PC-9 (cell line): ENCODE results near the gene COL23A1. TPM values are rescaled to one million over a fixed set of nuclear protein-coding genes. Genes with fewer than 3 reads are reported as not detected.

ENCODE experiments used
- BruUV-seq: library from RNA; stranded (reverse); fragments of 400-500 nt; replicated peaks from 2 replicates; lab custom pipeline; 2021; lab: Mats Ljungman, UMichigan
- CTCF ChIA-PET: fragments of 300-600 bp; sonication (Branson Sonifier 250); formaldehyde crosslinking; loops from one replicate; lab custom pipeline; 2022; ENCODE audit warnings: antibody characterized with exemption; lab: Charles Lee
- POLR2A ChIA-PET: fragments of 300-600 bp; sonication (Branson Sonifier 250); formaldehyde crosslinking; loops from one replicate; lab custom pipeline; 2022; ENCODE audit warnings: antibody characterized with exemption; ENCODE audit not compliant: unreplicated experiment; lab: Charles Lee
- DNase-seq, 2 experiments: peaks; one replicate each; pipeline versions ENCODE4 v3.0.0 to v3.0.0-alpha.2; 2015 to 2022; ENCODE audit warnings: mixed read lengths in 1 of 2
- H2AFZ ChIP-seq: fragments of 200-600 bp; sonication (generic); 2 replicates; pipeline ENCODE4 v1.8.1; 2017; ENCODE audit warnings: antibody characterized with exemption
- H3F3A ChIP-seq: fragments of 200-600 bp; sonication (generic); 2 replicates; pipeline ENCODE4 v1.8.1; 2017; ENCODE audit warnings: antibody characterized with exemption, mild to moderate bottlenecking, low read depth; ENCODE audit not compliant: insufficient read depth
- H3K27ac ChIP-seq: fragments of 200-600 bp; sonication (generic); 2 replicates; pipeline ENCODE4 v1.6.1; 2016; ENCODE audit warnings: mixed run types
- H3K27me3 ChIP-seq: fragments of 200-600 bp; sonication (generic); 2 replicates; pipeline ENCODE4 v1.6.1; 2016; ENCODE audit warnings: low read depth, mixed run types; ENCODE audit not compliant: insufficient read depth
- H3K36me3 ChIP-seq: fragments of 200-600 bp; sonication (generic); 2 replicates; pipeline ENCODE4 v1.6.1; 2016; ENCODE audit warnings: low read depth, mixed run types
- H3K4me1 ChIP-seq: fragments of 200-600 bp; sonication (generic); replicated peaks from 2 replicates; pipeline ENCODE4 v1.6.1; 2016; ENCODE audit warnings: mixed run types; ENCODE audit not compliant: insufficient read depth
- H3K4me2 ChIP-seq: fragments of 200-600 bp; sonication (generic); 2 replicates; pipeline ENCODE4 v1.6.1; 2017; ENCODE audit warnings: mixed run types
- H3K4me3 ChIP-seq: fragments of 200-600 bp; sonication (generic); 2 replicates; pipeline ENCODE4 v1.6.1; 2016; ENCODE audit warnings: mixed run types
- H3K79me2 ChIP-seq: fragments of 200-600 bp; sonication (generic); 2 replicates; pipeline ENCODE4 v1.6.1; 2017; ENCODE audit warnings: low read depth, mixed run types
- H3K9me2 ChIP-seq: fragments of 200-600 bp; sonication (generic); 2 replicates; pipeline ENCODE4 v1.8.1; 2017; ENCODE audit warnings: mild to moderate bottlenecking; ENCODE audit not compliant: insufficient read depth
- H3K9me3 ChIP-seq: fragments of 200-600 bp; sonication (generic); 2 replicates; pipeline ENCODE4 v1.8.1; 2016; ENCODE audit warnings: low read depth; ENCODE audit not compliant: insufficient read depth
- H4K20me1 ChIP-seq: fragments of 200-600 bp; sonication (generic); 2 replicates; pipeline ENCODE4 v1.8.1; 2017; ENCODE audit not compliant: insufficient read depth
- EZH2 ChIP-seq: fragments of 200-600 bp; sonication (generic); IDR thresholded peaks from 2 replicates; pipeline ENCODE4 v1.8.0; 2017; ENCODE audit warnings: antibody characterized with exemption, low read depth
- intact Hi-C: fragments of 100-400 bp; cut with micrococcal nuclease; formaldehyde crosslinking; loops from one replicate; pipeline ENCODE4 v1.10.0; 2022; ENCODE audit not compliant: unreplicated experiment
- total RNA-seq: library from RNA; stranded (reverse); gene quantifications from 2 replicates; pipeline ENCODE4 v1.2.3, GENCODE V29; 2021
- TF ChIP-seq, protein P1 (sequence below): fragments of 200-600 bp; sonication (generic); conservative IDR thresholded peaks from 2 replicates; pipeline ENCODE4 v1.6.1; 2017; ENCODE audit warnings: mixed run types, antibody characterized with exemption, mild to moderate bottlenecking, moderate library complexity

The COL23A1 gene
- total RNA-seq, 1 experiment from 2014 or later, result not detected

DNA sequence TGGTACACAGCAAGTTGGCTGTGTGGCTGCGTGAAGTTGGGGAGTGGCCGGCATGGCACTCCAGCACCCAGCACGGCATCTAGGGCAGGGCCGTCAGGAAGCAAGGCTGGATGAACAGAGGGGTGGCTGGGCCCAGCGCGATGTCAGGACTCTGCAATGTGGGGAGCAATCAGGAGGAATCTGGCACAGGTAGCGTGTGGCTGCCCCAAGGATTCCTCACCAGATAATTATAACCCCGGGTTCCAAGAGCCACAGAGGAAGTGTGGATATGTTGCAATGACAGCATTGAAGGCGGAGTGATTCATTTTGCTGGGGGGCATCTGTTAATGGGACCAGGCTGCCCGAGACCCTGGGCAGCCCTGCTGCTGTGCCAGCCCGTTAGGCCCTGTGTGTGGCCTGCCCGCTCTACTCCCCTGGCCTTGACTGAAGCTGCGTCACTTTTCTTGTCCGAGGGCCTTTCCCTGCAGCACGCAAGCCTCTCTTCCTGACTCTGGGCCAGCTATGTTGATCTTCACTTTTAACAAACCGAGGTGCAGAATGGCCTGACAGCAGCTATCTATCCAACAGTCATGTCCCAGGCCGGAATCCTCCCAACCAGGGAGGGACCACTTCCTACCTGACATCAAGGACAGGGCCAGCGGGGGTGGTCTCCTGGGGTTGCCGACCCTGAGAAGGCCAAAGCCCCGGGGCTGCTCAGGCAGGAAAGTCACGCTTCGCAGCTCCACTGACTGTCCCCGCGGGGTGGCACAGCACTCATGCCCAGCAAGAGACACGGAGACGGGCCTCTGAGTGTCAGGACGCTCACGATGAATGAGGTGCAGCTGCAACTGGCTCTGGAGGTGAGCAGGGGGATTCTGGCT, 239.6 kb downstream of the COL23A1 start:
- no peaks in the 10 kb centered on the region for H3K4me1 ChIP-seq
- no peak overlapping the region for H2AFZ ChIP-seq
- H3K9me3 ChIP-seq, result no peaks in the 10 kb centered on the region
- H3K4me3 ChIP-seq, result no peak overlapping the region
- no peak for TF ChIP-seq EZH2
- TF ChIP-seq, protein P1, sequence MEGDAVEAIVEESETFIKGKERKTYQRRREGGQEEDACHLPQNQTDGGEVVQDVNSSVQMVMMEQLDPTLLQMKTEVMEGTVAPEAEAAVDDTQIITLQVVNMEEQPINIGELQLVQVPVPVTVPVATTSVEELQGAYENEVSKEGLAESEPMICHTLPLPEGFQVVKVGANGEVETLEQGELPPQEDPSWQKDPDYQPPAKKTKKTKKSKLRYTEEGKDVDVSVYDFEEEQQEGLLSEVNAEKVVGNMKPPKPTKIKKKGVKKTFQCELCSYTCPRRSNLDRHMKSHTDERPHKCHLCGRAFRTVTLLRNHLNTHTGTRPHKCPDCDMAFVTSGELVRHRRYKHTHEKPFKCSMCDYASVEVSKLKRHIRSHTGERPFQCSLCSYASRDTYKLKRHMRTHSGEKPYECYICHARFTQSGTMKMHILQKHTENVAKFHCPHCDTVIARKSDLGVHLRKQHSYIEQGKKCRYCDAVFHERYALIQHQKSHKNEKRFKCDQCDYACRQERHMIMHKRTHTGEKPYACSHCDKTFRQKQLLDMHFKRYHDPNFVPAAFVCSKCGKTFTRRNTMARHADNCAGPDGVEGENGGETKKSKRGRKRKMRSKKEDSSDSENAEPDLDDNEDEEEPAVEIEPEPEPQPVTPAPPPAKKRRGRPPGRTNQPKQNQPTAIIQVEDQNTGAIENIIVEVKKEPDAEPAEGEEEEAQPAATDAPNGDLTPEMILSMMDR, result no peak
- H3K9me2 ChIP-seq, result no peaks in the 10 kb centered on the region
- H3K79me2 ChIP-seq, result no peaks in the 10 kb centered on the region
- no peaks in the 10 kb centered on the region for H3F3A ChIP-seq
- H3K27ac ChIP-seq, result no peak overlapping the region
- no peak overlapping the region for H3K4me2 ChIP-seq
- ChIA-PET POLR2A (no interaction called here), CTCF (no interaction called here)
- H3K36me3 ChIP-seq, result no peaks in the 10 kb centered on the region
- intact Hi-C loops, result no loop called here
- H3K27me3 ChIP-seq, result peaks cover 95% of the 10 kb centered on the region
- H4K20me1 ChIP-seq, result no peaks in the 10 kb centered on the region
- BruUV-seq, result no TSS peak
- DNase-seq, result no peak

DNA sequence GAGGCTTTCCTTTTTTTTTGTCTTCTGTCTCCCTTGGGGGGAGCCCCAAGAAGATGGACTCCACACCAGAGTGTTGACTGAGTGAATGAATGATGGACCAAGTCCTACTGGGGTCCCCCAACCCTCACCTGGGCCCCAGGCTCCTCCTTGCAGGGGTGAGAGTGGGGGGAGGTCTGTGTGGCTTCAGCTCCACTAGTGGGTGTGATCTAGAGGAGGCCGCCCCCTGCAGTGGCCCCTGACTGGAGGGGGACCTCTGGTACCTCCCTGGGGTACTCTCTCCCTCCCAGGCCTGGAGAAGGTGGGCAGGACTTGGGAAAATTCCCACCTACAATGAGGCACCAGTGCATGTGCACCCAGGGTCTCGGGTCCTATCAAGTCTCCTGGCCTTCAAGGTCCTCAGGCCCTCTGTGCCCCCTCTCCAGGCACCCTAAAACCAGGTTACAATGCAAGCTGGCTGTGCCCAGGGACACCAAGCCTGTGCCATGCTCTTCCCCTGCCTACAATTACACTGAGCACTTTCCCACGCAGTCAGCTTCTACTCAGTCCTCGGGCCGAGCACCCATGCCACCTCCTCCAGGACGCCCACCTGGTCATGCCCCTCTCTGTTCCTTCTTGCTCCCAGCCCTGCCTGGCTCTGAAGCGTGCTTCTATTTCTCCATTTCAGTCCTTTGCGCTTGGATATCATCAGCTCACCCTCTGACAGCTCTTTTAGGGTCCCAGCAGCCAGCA, 240.4 kb downstream of the COL23A1 start:
- Histone ChIP-seq H4K20me1 (no peaks in the 10 kb centered on the region), H3F3A (no peaks in the 10 kb centered on the region), H2AFZ (no peak overlapping the region), H3K36me3 (no peaks in the 10 kb centered on the region), H3K4me2 (no peak overlapping the region), H3K9me3 (no peaks in the 10 kb centered on the region), H3K9me2 (no peaks in the 10 kb centered on the region), H3K4me3 (no peak overlapping the region), H3K27me3 (peaks cover 97% of the 10 kb centered on the region), H3K4me1 (no peaks in the 10 kb centered on the region), H3K27ac (no peak overlapping the region), H3K79me2 (no peaks in the 10 kb centered on the region)
- intact Hi-C loops, result no loop called here
- POLR2A ChIA-PET, result no interaction called here
- TF ChIP-seq EZH2, result no peak
- TF ChIP-seq, protein P1, result no peak
- DNase-seq, result no peak
- CTCF ChIA-PET, result no interaction called here
- BruUV-seq, result no TSS peak

DNA sequence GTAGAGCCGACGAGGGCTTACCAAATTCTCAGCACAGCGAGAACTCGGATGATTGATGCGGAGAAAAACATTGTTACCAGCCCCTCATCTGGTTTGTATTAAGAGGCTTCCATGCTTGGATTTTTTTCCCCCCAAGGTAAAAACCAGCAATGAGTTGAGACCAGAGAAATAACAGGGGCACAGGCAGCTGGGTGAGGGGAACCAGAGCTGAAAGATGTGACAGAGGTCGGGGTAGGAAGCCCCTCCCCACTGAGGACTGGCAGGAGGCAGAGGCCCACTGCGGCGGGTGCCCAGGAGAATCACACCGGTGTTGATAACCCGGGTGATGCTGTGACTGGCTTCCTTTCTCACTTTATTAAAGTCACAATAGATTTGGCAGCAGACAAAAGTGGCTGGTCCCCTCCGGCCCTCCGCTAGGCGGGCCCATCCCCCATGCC, 241.1 kb downstream of the COL23A1 start:
- CTCF ChIA-PET, result interaction anchor here (0.7 kb wide), 1 partner anchor 10 kb away, joined by 3 read pairs; no protein-coding TSS in a partner anchor
- TF ChIP-seq, protein P1, result no peak
- TF ChIP-seq EZH2, result no peak
- Histone ChIP-seq H3F3A (no peaks in the 10 kb centered on the region), H3K27ac (no peak overlapping the region), H3K4me3 (no peak overlapping the region), H3K9me3 (no peaks in the 10 kb centered on the region), H3K27me3 (peaks cover 97% of the 10 kb centered on the region), H3K4me1 (no peaks in the 10 kb centered on the region), H4K20me1 (no peaks in the 10 kb centered on the region), H2AFZ (no peak overlapping the region), H3K36me3 (no peaks in the 10 kb centered on the region), H3K79me2 (no peaks in the 10 kb centered on the region), H3K9me2 (no peaks in the 10 kb centered on the region), H3K4me2 (no peak overlapping the region)
- POLR2A ChIA-PET, result no interaction called here
- no TSS peak for BruUV-seq
- intact Hi-C loops, result no loop called here
- DNase-seq, result no peak
